GM12872 (cell line): Measurements from ENCODE around the gene MZT2A.

ENCODE experiments used
- TF ChIP-seq, protein P1 (sequence below): IDR thresholded peaks from 3 replicates; pipeline ENCODE4 v1.5.1; 2011; ENCODE audit warnings: low read depth, mild to moderate bottlenecking, low read length, moderate library complexity; ENCODE audit not compliant: insufficient read depth

The MZT2A gene

DNA sequence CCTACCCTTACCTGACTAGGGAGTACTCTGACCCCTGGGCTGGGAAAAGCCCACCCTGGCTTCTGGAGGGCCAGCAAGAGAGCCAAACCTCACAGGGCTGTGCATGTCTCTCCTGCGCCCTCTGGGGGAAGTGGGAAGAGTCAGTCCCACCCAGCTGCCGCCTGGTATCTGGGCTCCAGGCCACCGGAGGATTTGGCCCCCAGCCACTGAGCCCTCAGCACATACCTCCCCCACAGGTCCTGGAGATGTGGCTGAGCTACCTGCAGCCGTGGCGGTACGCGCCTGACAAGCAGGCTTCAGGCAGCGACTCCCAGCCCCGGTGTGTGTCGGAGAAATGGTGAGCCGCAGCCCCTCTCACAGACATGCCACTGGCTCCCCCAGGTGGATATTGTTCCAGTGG is 24.4 kb upstream of the MZT2A start:
- TF ChIP-seq, protein P1, sequence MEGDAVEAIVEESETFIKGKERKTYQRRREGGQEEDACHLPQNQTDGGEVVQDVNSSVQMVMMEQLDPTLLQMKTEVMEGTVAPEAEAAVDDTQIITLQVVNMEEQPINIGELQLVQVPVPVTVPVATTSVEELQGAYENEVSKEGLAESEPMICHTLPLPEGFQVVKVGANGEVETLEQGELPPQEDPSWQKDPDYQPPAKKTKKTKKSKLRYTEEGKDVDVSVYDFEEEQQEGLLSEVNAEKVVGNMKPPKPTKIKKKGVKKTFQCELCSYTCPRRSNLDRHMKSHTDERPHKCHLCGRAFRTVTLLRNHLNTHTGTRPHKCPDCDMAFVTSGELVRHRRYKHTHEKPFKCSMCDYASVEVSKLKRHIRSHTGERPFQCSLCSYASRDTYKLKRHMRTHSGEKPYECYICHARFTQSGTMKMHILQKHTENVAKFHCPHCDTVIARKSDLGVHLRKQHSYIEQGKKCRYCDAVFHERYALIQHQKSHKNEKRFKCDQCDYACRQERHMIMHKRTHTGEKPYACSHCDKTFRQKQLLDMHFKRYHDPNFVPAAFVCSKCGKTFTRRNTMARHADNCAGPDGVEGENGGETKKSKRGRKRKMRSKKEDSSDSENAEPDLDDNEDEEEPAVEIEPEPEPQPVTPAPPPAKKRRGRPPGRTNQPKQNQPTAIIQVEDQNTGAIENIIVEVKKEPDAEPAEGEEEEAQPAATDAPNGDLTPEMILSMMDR, result peak; percentile 38; the same call in 2 of the 3 replicates

DNA sequence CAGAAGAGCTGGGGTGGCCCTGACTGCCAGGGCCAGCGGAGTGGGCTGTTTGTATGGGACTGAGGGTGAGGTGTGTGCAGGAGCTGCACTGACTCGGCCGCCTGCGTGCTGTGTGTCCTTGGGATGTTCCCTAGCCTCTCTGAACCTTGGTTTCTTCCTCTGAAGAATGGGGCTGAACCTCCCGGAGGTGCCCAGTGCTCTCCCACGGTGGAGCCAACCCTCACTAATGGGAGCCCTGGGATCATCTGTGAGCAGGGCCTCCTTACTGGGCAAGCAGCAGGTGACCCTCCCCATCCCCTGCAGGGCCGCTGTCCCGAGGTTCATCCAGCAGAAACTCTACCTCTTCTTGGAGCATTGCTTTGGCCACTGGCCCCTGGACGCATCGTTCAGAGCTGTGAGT is 23.8 kb upstream of the MZT2A start:
- TF ChIP-seq, protein P1, result no peak

DNA sequence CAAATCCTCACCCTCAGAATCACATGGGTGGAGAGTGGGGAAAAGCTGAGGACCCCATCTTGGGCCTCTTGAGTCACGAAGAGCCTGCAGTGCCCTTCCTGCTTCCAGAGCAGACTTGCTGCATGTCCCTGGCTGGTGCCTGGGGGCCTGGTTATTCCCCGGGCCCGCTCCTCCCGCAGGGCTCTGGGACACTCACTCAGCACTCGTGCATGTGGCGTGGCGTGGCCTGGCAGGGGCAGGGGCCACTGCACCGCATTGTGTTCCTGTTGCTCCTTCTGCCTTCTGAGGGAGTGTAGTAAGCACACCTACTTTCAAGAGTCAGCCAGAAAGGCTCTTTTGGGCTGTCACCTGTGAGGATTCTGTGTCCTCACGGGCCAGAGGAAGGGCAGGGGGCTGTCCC is 17.4 kb upstream of the MZT2A start:
- TF ChIP-seq, protein P1, result no peak

DNA sequence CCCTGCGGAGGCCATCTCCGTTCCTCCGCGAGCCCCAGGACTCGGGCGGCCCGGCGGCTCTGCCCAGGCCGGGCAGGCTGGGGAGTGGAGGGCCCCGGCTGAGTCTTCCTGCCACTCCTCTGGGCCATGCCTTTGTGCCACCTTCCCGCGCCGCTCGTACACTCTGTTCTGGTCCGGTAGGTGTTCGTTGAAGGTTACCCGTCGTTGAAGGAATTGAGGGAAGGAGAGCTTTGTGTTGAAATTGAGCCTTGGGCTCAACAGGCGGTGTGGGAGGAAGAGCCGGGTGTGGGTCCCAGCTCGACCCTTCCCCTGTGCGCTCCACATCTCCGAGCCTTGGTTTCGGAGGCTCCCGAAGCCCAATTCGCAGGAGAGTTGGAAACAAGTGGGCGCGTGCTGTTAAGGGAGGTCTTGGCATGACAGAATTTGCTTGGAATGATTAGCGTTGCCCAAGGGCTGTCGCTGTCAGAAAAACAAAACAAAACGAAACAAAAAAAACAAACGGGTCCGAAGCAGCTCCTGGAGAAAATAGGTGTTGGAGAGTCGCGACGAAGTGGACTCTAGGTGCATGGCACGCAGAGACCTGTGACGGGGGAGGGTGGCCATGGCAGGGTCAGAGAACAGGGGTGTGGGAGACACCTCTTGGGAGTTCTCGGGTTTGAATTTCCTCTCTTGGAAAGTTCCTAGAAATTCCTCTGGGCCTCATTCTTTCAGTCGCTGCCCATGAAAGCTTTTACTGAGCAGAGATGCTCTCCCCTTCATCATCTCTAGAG is 1.2 kb upstream of the MZT2A start:
- TF ChIP-seq, protein P1, result no peak

DNA sequence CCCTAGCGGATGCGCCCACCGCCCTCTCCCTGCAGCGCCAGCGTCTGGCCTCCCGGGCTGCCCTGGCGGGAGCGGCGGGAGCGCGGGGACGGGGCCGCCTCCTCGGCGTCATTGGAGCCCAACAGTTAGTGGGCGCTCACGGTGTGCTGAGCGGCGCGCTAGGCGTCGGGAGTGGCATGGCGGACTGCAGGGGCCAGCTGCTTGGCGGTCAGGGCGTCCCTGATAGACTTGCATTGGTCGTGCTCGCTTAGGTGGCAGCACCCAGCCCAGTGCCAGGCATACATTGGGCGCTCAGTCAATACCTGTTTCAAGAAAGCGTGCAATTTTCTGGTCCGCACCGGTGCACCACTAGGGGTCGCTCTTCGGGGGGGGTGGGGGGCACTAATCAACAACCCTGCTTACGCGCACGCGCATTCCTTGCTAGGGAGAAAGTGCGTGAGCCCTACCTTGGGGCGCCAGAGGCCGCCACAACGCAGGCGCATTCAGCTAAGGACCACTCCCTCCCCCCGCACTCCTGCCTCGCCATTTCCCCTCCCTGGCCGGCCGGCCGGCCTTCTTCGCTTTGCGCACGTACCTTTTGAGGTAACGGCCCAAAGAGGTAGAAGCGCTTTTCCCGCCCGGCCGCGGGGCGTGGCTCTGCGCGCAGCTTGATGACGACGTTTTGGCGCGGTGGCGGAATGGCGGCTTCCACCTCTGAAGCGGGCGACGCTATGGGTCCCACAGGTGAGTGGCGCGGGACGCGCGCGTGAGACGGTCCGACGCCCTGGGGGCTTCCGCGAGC is 411 bp upstream of the MZT2A start:
- TF ChIP-seq, protein P1, result peak; percentile 73

DNA sequence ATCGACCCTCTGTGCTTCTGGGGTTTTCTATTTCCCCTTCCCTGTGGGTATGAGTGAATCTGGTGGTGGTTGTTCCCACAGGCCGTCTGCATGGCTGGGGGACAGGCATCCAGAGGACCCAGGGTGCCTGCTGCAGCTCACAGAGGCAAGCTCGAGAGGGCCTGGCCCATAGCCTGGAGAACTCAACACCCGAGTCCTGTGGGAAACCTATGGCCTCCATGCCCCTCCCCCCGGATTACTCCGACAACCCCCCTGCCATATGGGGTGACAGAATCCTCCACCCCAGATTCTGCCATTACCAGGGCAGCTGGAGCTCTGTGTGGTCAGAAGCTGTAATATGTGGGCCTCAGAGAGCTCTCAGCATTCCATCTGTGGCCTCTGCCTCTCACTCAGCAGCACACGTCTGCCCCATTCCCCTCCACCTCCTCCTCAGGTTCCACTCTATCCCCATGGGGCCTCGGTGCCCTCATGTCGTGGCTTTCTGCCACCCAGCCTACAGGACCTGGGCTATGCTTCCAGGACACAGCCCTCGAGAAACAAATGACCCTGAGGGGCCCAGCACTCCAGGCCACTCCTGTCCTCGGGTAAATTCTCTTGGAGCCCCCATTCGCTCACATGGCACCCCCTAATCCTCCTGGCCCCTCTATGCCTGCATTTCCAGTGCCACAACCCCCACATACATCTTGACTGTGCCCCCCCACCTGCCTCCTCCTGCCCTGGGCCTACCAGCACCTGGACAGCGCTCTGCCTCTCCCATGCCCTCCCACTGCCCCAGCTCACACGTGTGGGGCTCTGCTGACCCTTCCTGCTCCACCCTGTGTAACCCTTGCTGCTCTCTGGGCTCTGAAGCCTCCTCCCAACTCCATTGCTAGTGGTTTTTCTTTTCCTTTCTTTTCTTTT is 3.6 kb downstream of the MZT2A start:
- TF ChIP-seq, protein P1, result no peak

GRCh38 chr2:131475831-131476230 is 16.4 kb downstream of the MZT2A start, which contains the start of gene TUBA3D:
Gene TUBA3D, plus strand, starts transcription at chr2:131476119. Its CDS starts 81 bp downstream, at chr2:131476200.
- TF ChIP-seq, protein P1, result no peak
